ENCODE data around the gene SPOPL.

DNA sequence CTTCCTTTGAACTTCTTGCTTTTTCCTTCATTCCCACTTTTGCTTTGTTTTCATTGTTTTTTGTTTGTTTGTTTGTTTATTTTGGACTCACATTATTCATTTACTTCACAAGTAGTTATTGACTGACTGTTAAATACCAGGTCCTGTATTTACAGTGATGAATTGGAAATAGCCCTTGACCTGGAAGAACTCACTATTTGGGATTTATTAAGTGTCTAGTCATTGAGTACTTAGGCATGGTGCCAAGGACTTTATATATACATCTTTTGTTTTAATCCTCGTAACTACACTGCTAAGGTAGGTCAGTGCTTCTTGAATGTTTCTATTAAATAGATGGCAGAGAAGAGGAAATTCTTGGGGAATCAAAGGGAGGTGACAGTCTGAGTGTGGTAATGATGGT, 11.1 kb downstream of the SPOPL start:
- TF ChIP-seq, protein P1, sequence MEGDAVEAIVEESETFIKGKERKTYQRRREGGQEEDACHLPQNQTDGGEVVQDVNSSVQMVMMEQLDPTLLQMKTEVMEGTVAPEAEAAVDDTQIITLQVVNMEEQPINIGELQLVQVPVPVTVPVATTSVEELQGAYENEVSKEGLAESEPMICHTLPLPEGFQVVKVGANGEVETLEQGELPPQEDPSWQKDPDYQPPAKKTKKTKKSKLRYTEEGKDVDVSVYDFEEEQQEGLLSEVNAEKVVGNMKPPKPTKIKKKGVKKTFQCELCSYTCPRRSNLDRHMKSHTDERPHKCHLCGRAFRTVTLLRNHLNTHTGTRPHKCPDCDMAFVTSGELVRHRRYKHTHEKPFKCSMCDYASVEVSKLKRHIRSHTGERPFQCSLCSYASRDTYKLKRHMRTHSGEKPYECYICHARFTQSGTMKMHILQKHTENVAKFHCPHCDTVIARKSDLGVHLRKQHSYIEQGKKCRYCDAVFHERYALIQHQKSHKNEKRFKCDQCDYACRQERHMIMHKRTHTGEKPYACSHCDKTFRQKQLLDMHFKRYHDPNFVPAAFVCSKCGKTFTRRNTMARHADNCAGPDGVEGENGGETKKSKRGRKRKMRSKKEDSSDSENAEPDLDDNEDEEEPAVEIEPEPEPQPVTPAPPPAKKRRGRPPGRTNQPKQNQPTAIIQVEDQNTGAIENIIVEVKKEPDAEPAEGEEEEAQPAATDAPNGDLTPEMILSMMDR (conservative IDR thresholded peaks at IDR 0.05; ENCODE audit: low read depth, low read length) = no peak
- no peak for TF ChIP-seq POLR2A (IDR thresholded peaks at IDR 0.05; ENCODE audit: low read depth, low read length)
- TF ChIP-seq SMC3 (IDR thresholded peaks at IDR 0.05; ENCODE audit: low read depth, low read length) = no peak
- no peak for TF ChIP-seq MAFK (IDR thresholded peaks at IDR 0.05; ENCODE audit: low read depth, low read length)
